ENCODE results near the gene PPP1R37. TPM values are rescaled to one million over a fixed set of nuclear protein-coding genes. Genes with fewer than 3 reads are reported as not detected.

The PPP1R37 gene
- total RNA-seq, 4 donors from 2014 or later: 34.9 to 59.7 (median 42.9) TPM

GRCh38 chr19:45090606-45091005, 2.4 kb upstream of the PPP1R37 start:
- intact Hi-C loops (cut with DNase I): no loop called here
- Histone ChIP-seq H3K27ac (peak overlapping the region in 1 of 3 donors; percentile 67), H3K4me3 (replicated peaks in 1 of 3) (peak overlapping the region in 1 of 3 donors; percentile 99), H3K4me1 (peaks cover 20 to 27% of the 10 kb centered on the region in 2 donors), H3K27me3 (no peaks in the 10 kb centered on the region), H3K36me3 (no peaks in the 10 kb centered on the region), H3K9me3 (no peaks in the 10 kb centered on the region)
- WGBS, 2 donors: 45 to 53% methylated on average over 5 of the region's 5 CpGs
- TF ChIP-seq CTCF (IDR thresholded peaks at IDR 0.05) (no peak), POLR2A (IDR thresholded peaks at IDR 0.05) (no peak)
- DNase-seq: no peak

- TF ChIP-seq CTCF (IDR thresholded peaks at IDR 0.05) (peak in 1 of 6 experiments; percentile 11), POLR2A (IDR thresholded peaks at IDR 0.05) (peak in 1 of 2 donors; percentile 67)
- peak; percentile 99 for DNase-seq
- Histone ChIP-seq H3K9me3 (no peaks in the 10 kb centered on the region), H3K4me1 (peaks cover 24 to 33% of the 10 kb centered on the region in 2 donors), H3K4me3 (replicated peaks in 1 of 3) (peak overlapping the region; percentile 4 to 99 (median 60)), H3K27me3 (no peaks in the 10 kb centered on the region), H3K27ac (peak overlapping the region; percentile 86 to 93 (median 90)), H3K36me3 (no peaks in the 10 kb centered on the region)
- intact Hi-C loops (cut with DNase I): no loop called here
- 5 to 8% methylated on average over 53 to 64 of the region's 64 CpGs for WGBS, 2 donors
Measured at GRCh38 chr19:45091031-45091923, 1.7 kb upstream of the PPP1R37 start.

GRCh38 chr19:45094137-45094536, 1.2 kb downstream of the PPP1R37 start:
- H3K9me3 ChIP-seq: no peaks in the 10 kb centered on the region
- intact Hi-C loops (cut with DNase I): no loop called here
- H3K27ac ChIP-seq: no peak overlapping the region
- no peaks in the 10 kb centered on the region for H3K27me3 ChIP-seq
- no peak for TF ChIP-seq CTCF (IDR thresholded peaks at IDR 0.05)
- no peak for TF ChIP-seq POLR2A (IDR thresholded peaks at IDR 0.05)
- peaks cover 26 to 62% of the 10 kb centered on the region in 2 donors for H3K4me1 ChIP-seq
- 67 to 71% methylated on average over 9 of the region's 9 CpGs for WGBS, 2 donors
- no peaks in the 10 kb centered on the region for H3K36me3 ChIP-seq
- DNase-seq: no peak
- peak overlapping the region in 1 of 3 donors; percentile 99 for H3K4me3 ChIP-seq (replicated peaks in 1 of 3)

GRCh38 chr19:45094707-45095106, 1.7 kb downstream of the PPP1R37 start:
- intact Hi-C loops (cut with DNase I): no loop called here
- Histone ChIP-seq H3K4me1 (peaks cover 26 to 66% of the 10 kb centered on the region in 2 donors), H3K27ac (no peak overlapping the region), H3K4me3 (replicated peaks in 1 of 3) (peak overlapping the region in 1 of 3 donors; percentile 99), H3K36me3 (no peaks in the 10 kb centered on the region), H3K27me3 (no peaks in the 10 kb centered on the region), H3K9me3 (no peaks in the 10 kb centered on the region)
- WGBS, 2 donors: 74 to 76% methylated on average over 5 of the region's 5 CpGs
- no peak for DNase-seq
- TF ChIP-seq CTCF (IDR thresholded peaks at IDR 0.05) (no peak), POLR2A (IDR thresholded peaks at IDR 0.05) (no peak)

Data from thyroid gland (tissue), 4 donors.